Type B pancreatic cell (in vitro differentiated cells): ENCODE data around the gene DSCAML1. TPM values are rescaled to one million over a fixed set of nuclear protein-coding genes. Genes with fewer than 3 reads are reported as not detected.

ENCODE experiments used
- DNase-seq: peaks from one replicate; pipeline ENCODE4 v3.0.0; 2021; ENCODE audit warnings: mixed read lengths; ENCODE audit not compliant: unreplicated experiment; ENCODE audit errors: extremely low spot score
- H3K27ac Mint-ChIP-seq: 2 replicates; pipeline ENCODE4 v1.8.0; 2021; ENCODE audit warnings: mild to moderate bottlenecking, mixed read lengths
- H3K27me3 Mint-ChIP-seq: 2 replicates; pipeline ENCODE4 v1.8.0; 2021; ENCODE audit warnings: mixed read lengths
- H3K36me3 Mint-ChIP-seq: 2 replicates; pipeline ENCODE4 v1.8.0; 2021; ENCODE audit warnings: mixed read lengths
- H3K4me1 Mint-ChIP-seq: one replicate; pipeline ENCODE4 v1.8.0; 2021; ENCODE audit warnings: mixed read lengths; ENCODE audit not compliant: unreplicated experiment
- H3K4me3 Mint-ChIP-seq: 2 replicates; pipeline ENCODE4 v1.8.0; 2021; ENCODE audit warnings: mild to moderate bottlenecking, mixed read lengths
- H3K9me3 Mint-ChIP-seq: 2 replicates; pipeline ENCODE4 v1.8.0; 2021; ENCODE audit warnings: mixed read lengths
- CTCF ChIP-seq: fragments of 200-600 bp; sonication (generic); conservative IDR thresholded peaks from 2 replicates; pipeline ENCODE4 v1.5.0; 2021; ENCODE audit warnings: antibody characterized with exemption, mild to moderate bottlenecking
- total RNA-seq: library from RNA; stranded (reverse); gene quantifications from 2 replicates; pipeline ENCODE4 v1.2.1, GENCODE V29; 2021; ENCODE audit warnings: low replicate concordance

Gene DSCAML1
- total RNA-seq, 1 donor from 2014 or later: 5.8 TPM

GRCh38 chr11:117837070-117837776 lies 40.2 kb upstream of the DSCAML1 start:
- Mint-ChIP-seq H3K9me3 (no peaks in the 10 kb centered on the region), H3K4me1 (peaks cover 14% of the 10 kb centered on the region), H3K4me3 (no peak overlapping the region), H3K36me3 (no peaks in the 10 kb centered on the region), H3K27me3 (peaks cover 19% of the 10 kb centered on the region), H3K27ac (peak overlapping the region; percentile 50)
- DNase-seq: peak; percentile 52
- TF ChIP-seq CTCF: no peak

- Mint-ChIP-seq H3K9me3 (no peaks in the 10 kb centered on the region), H3K27me3 (peaks cover 19% of the 10 kb centered on the region)
- TF ChIP-seq CTCF: no peak
These were observed 39.3 kb upstream of the DSCAML1 start for GRCh38 chr11:117836077-117836960.

GRCh38 chr11:117835576-117835975 lies 38.6 kb upstream of the DSCAML1 start:
- no peak overlapping the region for H3K4me3 Mint-ChIP-seq
- no peak for TF ChIP-seq CTCF
- no peak overlapping the region for H3K27ac Mint-ChIP-seq
- peaks cover 19% of the 10 kb centered on the region for H3K27me3 Mint-ChIP-seq
- H3K36me3 Mint-ChIP-seq: no peaks in the 10 kb centered on the region
- H3K9me3 Mint-ChIP-seq: no peaks in the 10 kb centered on the region
- no peak for DNase-seq
- peaks cover 20% of the 10 kb centered on the region for H3K4me1 Mint-ChIP-seq

More at GRCh38 chr11:117836077-117836960, 39.3 kb upstream of the DSCAML1 start:
- DNase-seq: peak; percentile 50
- Mint-ChIP-seq H3K4me1 (peaks cover 14% of the 10 kb centered on the region), H3K36me3 (no peaks in the 10 kb centered on the region), H3K27ac (no peak overlapping the region), H3K4me3 (no peak overlapping the region)

- peaks cover 26% of the 10 kb centered on the region for H3K4me1 Mint-ChIP-seq
- no peak for TF ChIP-seq CTCF
- no peak overlapping the region for H3K27ac Mint-ChIP-seq
- peaks cover 23% of the 10 kb centered on the region for H3K27me3 Mint-ChIP-seq
- H3K9me3 Mint-ChIP-seq: no peaks in the 10 kb centered on the region
- DNase-seq: no peak
- no peak overlapping the region for H3K4me3 Mint-ChIP-seq
- H3K36me3 Mint-ChIP-seq: no peaks in the 10 kb centered on the region
These were observed 37.9 kb upstream of the DSCAML1 start for GRCh38 chr11:117834838-117835443.

GRCh38 chr11:117834068-117834810 lies 37.2 kb upstream of the DSCAML1 start:
- Mint-ChIP-seq H3K27me3 (peaks cover 23% of the 10 kb centered on the region), H3K27ac (peak overlapping the region; percentile 74), H3K4me1 (peaks cover 26% of the 10 kb centered on the region)

More at GRCh38 chr11:117834068-117834810, 37.2 kb upstream of the DSCAML1 start:
- peak overlapping the region; percentile 41 for H3K4me3 Mint-ChIP-seq
- no peaks in the 10 kb centered on the region for H3K9me3 Mint-ChIP-seq
- no peak for TF ChIP-seq CTCF
- no peaks in the 10 kb centered on the region for H3K36me3 Mint-ChIP-seq
- no peak for DNase-seq
